ENCODE measurements around the gene ALDH3B2.

ALDH3B2 gene

GRCh38 chr11:67649634-67650510, 24.6 kb downstream of the ALDH3B2 start:
- Histone ChIP-seq H3K36me3 (ENCODE audit: control insufficient read depth in 2 of 2, insufficient read depth in 1 of 2, low read length in 2 of 2) (no peaks in the 10 kb centered on the region), H3K4me3 (ENCODE audit: low read depth, low read length) (no peak overlapping the region), H3K27ac (ENCODE audit: extremely low read depth, low read depth, low read length) (no peak overlapping the region), H3K4me1 (ENCODE audit: control insufficient read depth, insufficient read depth, low read length) (no peaks in the 10 kb centered on the region), H3K9me3 (ENCODE audit: control insufficient read depth, insufficient read depth, low read depth, low read length) (no peaks in the 10 kb centered on the region)
- ChIA-PET CTCF (interaction anchor here (3.1 kb wide), 1 partner anchor 9 kb away, joined by 14 read pairs; no protein-coding TSS in a partner anchor), POLR2A (no interaction called here)
- TF ChIP-seq ZNF768 (tag by site-specific recombination; IDR thresholded peaks at IDR 0.05) = 0 out of 2 replicates have a peak, but pooled peaks have one; percentile 49
- TF ChIP-seq KLF17 (tag by site-specific recombination; IDR thresholded peaks at IDR 0.05) = no peak
- TF ChIP-seq ZNF18 (tag by site-specific recombination; IDR thresholded peaks at IDR 0.05) = 0 out of 2 replicates have a peak, but pooled peaks have one; percentile 10
- TF ChIP-seq ATF2 (tag by site-specific recombination; IDR thresholded peaks at IDR 0.05; ENCODE audit: low read depth) = 0 out of 2 replicates have a peak, but pooled peaks have one; percentile 31
- 0 out of 2 replicates have a peak, but pooled peaks have one; percentile 27 for TF ChIP-seq HIC1 (tag by site-specific recombination; IDR thresholded peaks at IDR 0.05)
- 0 out of 2 replicates have a peak, but pooled peaks have one; percentile 20 for TF ChIP-seq ZNF629 (tag by site-specific recombination; IDR thresholded peaks at IDR 0.05)
- TF ChIP-seq SCRT2 (tag by site-specific recombination; IDR thresholded peaks at IDR 0.05) = 0 out of 2 replicates have a peak, but pooled peaks have one; percentile 23
- TF ChIP-seq ZSCAN4 (tag by site-specific recombination; IDR thresholded peaks at IDR 0.05) = peak; percentile 98
- peak; percentile 87 for TF ChIP-seq PRDM10 (tag by site-specific recombination; IDR thresholded peaks at IDR 0.05)
- no peak for TF ChIP-seq ZFP69B (tag by site-specific recombination; IDR thresholded peaks at IDR 0.05)
- TF ChIP-seq ZBTB26 (tag by site-specific recombination; optimal IDR thresholded peaks at IDR 0.05) = peak; percentile 15
- no peak for TF ChIP-seq ZBTB49 (tag by site-specific recombination; IDR thresholded peaks at IDR 0.05; ENCODE audit: low read depth)
- no peak for TF ChIP-seq GLI4 (tag by site-specific recombination; IDR thresholded peaks at IDR 0.05)
- 0 out of 2 replicates have a peak, but pooled peaks have one; percentile 17 for TF ChIP-seq PATZ1 (tag by site-specific recombination; IDR thresholded peaks at IDR 0.05)
- TF ChIP-seq WT1 (tag by site-specific recombination; IDR thresholded peaks at IDR 0.05) = no peak
